ENCODE results near the gene GET4.

- TF ChIP-seq EZH2phosphoT487 (IDR thresholded peaks at IDR 0.05; ENCODE audit: insufficient read depth, low read depth) (no peak), EZH2 (IDR thresholded peaks at IDR 0.05; ENCODE audit: insufficient read depth, poor library complexity, severe bottlenecking) (no peak)
These were observed 31.3 kb upstream of the GET4 start for GRCh38 chr7:845091-845490.
